ENCODE measurements around the gene DOC2B.

DNA sequence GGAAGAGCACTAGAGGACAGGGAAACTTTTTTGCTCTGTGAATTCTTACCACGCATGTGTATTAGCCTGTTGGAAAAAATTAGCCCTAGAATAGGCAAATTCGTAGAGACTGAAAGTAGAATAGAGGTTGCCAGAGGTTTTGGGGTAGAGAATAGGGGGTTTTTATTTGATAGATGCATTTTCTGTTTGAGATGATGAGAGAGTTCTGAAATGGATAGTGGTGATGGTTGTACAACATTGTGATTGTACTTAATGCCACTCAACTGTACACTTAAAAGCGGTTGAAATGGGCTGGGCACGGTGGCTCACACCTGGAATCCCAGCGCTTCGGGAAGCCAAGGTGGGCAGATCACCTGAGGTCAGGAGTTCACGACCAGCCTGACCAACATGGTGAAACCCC lies 8.0 kb upstream of the DOC2B start:
- TF ChIP-seq, protein P1, sequence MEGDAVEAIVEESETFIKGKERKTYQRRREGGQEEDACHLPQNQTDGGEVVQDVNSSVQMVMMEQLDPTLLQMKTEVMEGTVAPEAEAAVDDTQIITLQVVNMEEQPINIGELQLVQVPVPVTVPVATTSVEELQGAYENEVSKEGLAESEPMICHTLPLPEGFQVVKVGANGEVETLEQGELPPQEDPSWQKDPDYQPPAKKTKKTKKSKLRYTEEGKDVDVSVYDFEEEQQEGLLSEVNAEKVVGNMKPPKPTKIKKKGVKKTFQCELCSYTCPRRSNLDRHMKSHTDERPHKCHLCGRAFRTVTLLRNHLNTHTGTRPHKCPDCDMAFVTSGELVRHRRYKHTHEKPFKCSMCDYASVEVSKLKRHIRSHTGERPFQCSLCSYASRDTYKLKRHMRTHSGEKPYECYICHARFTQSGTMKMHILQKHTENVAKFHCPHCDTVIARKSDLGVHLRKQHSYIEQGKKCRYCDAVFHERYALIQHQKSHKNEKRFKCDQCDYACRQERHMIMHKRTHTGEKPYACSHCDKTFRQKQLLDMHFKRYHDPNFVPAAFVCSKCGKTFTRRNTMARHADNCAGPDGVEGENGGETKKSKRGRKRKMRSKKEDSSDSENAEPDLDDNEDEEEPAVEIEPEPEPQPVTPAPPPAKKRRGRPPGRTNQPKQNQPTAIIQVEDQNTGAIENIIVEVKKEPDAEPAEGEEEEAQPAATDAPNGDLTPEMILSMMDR (IDR thresholded peaks at IDR 0.05) = no peak
- TF ChIP-seq POLR2A (IDR thresholded peaks at IDR 0.05) = no peak

Data from right lobe of liver (tissue), 4 donors.